ENCODE data around the gene ZNF362. TPM values are rescaled to one million over a fixed set of nuclear protein-coding genes. Genes with fewer than 3 reads are reported as not detected.

ZNF362 gene
- total RNA-seq, 1 donor: 13.4 TPM

DNA sequence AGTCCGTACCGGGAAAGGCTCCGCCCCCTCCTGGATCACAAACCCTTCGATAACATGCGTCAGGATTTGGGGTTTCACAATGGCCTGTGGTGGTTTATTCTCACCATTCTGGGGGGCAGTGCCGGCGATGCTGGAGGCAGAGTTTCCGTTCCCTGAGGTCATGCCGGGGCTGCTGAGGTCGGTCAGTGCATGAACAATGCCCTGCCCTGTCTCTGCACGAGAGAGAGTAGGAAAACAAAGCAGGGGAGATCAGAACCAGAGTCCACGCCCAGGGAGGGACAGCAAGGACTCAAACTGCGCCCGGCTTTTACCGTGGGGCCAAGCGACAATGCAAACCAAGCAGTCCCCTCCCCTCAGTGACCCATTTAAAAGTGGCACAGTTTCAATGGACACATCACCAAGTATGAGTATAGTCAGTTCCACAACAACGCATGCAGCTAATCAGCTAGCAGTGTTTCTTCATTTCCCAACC is 77.8 kb downstream of the ZNF362 start:
- Histone ChIP-seq H3K4me2 (ENCODE audit: insufficient read depth, low read length) (peak overlapping the region; percentile 37), H3K79me2 (ENCODE audit: insufficient read depth, low read length) (peaks cover 99% of the 10 kb centered on the region), H3K4me1 (ENCODE audit: insufficient read depth, low read length) (peaks cover 76% of the 10 kb centered on the region), H3K27ac (ENCODE audit: low read depth, low read length) (peak overlapping the region; percentile 89), H2AFZ (ENCODE audit: low read length) (no peak overlapping the region), H3K27me3 (ENCODE audit: insufficient read depth, low read length) (no peaks in the 10 kb centered on the region), H3K36me3 (ENCODE audit: insufficient read depth, low read length) (peaks cover 62% of the 10 kb centered on the region), H3K9me3 (ENCODE audit: low read depth, low read length) (no peaks in the 10 kb centered on the region), H3K4me3 (ENCODE audit: insufficient read depth, low read length) (no peak overlapping the region), H4K20me1 (ENCODE audit: insufficient read depth, low read length) (peaks cover 62% of the 10 kb centered on the region)
- DNase-seq (ENCODE audit: insufficient read length, low spot score, missing footprints): peak; percentile 41
- TF ChIP-seq, protein P1, sequence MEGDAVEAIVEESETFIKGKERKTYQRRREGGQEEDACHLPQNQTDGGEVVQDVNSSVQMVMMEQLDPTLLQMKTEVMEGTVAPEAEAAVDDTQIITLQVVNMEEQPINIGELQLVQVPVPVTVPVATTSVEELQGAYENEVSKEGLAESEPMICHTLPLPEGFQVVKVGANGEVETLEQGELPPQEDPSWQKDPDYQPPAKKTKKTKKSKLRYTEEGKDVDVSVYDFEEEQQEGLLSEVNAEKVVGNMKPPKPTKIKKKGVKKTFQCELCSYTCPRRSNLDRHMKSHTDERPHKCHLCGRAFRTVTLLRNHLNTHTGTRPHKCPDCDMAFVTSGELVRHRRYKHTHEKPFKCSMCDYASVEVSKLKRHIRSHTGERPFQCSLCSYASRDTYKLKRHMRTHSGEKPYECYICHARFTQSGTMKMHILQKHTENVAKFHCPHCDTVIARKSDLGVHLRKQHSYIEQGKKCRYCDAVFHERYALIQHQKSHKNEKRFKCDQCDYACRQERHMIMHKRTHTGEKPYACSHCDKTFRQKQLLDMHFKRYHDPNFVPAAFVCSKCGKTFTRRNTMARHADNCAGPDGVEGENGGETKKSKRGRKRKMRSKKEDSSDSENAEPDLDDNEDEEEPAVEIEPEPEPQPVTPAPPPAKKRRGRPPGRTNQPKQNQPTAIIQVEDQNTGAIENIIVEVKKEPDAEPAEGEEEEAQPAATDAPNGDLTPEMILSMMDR (IDR thresholded peaks at IDR 0.05; ENCODE audit: extremely low read depth, low read depth, low read length): no peak

DNA sequence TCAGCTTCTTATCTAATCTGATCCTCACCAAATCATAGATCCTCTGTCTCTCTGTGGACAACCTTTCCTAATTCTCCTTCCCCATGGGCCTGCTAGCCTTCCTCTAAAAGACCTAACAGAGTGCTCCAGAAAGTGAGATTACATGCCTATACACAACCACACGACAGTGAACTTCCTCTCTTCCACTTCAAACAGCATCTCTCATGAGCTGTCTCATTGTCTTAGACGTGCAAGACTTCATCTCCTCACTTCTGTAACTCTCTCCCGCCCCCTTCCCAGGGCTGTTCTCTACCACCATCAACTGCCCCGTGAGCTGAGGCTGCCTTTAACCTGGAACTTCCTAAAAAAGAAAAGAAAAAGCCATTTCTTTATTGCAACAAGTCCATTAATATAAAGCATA is 78.7 kb downstream of the ZNF362 start:
- peaks cover 64% of the 10 kb centered on the region for H4K20me1 ChIP-seq (ENCODE audit: insufficient read depth, low read length)
- H2AFZ ChIP-seq (ENCODE audit: low read length): no peak overlapping the region
- peaks cover 53% of the 10 kb centered on the region for H3K36me3 ChIP-seq (ENCODE audit: insufficient read depth, low read length)

DNA sequence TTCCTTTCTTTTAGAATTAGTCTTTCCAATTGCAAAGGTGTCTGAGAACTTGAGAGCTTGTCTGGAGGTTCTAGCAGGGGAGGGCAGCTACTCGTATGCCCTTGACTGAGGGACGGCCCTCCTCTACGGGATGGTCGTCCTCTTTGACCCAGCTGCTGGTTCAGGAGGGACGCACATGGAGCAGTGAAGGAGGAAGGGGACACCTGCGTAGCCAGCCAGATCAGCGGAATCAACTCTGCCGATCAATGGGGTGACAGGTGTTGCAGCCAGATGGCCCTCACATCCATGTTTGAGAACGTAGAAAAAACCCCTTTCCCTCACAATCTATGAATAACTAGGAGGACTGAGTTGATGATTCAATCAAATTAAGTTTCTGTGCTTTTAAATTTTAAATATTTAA is 80.3 kb downstream of the ZNF362 start:
- Histone ChIP-seq H3K27ac (ENCODE audit: low read depth, low read length) (peak overlapping the region; percentile 96), H3K36me3 (ENCODE audit: insufficient read depth, low read length) (peaks cover 48% of the 10 kb centered on the region)

More for the DNA sequence above, 78.7 kb downstream of the ZNF362 start:
- TF ChIP-seq, protein P1 (IDR thresholded peaks at IDR 0.05; ENCODE audit: extremely low read depth, low read depth, low read length): no peak
- H3K4me2 ChIP-seq (ENCODE audit: insufficient read depth, low read length): peak overlapping the region; percentile 21
- peaks cover 100% of the 10 kb centered on the region for H3K79me2 ChIP-seq (ENCODE audit: insufficient read depth, low read length)
- no peak overlapping the region for H3K4me3 ChIP-seq (ENCODE audit: insufficient read depth, low read length)
- no peaks in the 10 kb centered on the region for H3K9me3 ChIP-seq (ENCODE audit: low read depth, low read length)
- no peak for DNase-seq (ENCODE audit: insufficient read length, low spot score, missing footprints)
- H3K4me1 ChIP-seq (ENCODE audit: insufficient read depth, low read length): peaks cover 85% of the 10 kb centered on the region
- peak overlapping the region; percentile 89 for H3K27ac ChIP-seq (ENCODE audit: low read depth, low read length)
- no peaks in the 10 kb centered on the region for H3K27me3 ChIP-seq (ENCODE audit: insufficient read depth, low read length)

DNA sequence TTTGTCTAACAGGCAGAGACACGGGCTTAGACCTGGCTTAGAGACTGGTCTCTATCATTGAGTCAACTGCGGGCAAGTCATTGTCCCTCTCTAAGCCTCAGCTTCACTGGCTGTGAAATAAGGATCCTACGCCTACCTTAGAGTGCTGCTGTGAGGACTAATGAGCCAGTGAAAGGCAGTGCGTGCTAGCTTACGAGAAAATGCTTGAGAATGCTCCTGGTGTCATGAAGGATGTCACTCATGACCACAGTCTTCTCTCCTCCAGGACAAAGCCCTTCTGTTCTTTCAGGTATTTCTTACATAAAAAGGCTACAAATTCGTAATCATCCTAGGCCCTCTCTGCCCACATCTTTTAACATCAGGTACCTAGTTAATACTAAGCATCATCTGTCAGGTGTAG is 81.1 kb downstream of the ZNF362 start:
- Histone ChIP-seq H3K9me3 (ENCODE audit: low read depth, low read length) (no peaks in the 10 kb centered on the region), H3K79me2 (ENCODE audit: insufficient read depth, low read length) (peaks cover 100% of the 10 kb centered on the region), H3K4me2 (ENCODE audit: insufficient read depth, low read length) (no peak overlapping the region), H3K27ac (ENCODE audit: low read depth, low read length) (peak overlapping the region; percentile 96), H3K4me3 (ENCODE audit: insufficient read depth, low read length) (no peak overlapping the region), H3K4me1 (ENCODE audit: insufficient read depth, low read length) (peaks cover 95% of the 10 kb centered on the region), H3K36me3 (ENCODE audit: insufficient read depth, low read length) (peaks cover 45% of the 10 kb centered on the region), H2AFZ (ENCODE audit: low read length) (no peak overlapping the region), H3K27me3 (ENCODE audit: insufficient read depth, low read length) (no peaks in the 10 kb centered on the region), H4K20me1 (ENCODE audit: insufficient read depth, low read length) (peaks cover 74% of the 10 kb centered on the region)
- DNase-seq (ENCODE audit: insufficient read length, low spot score, missing footprints): no peak
- TF ChIP-seq, protein P1 (IDR thresholded peaks at IDR 0.05; ENCODE audit: extremely low read depth, low read depth, low read length): no peak

More for the DNA sequence above, 80.3 kb downstream of the ZNF362 start:
- Histone ChIP-seq H3K4me3 (ENCODE audit: insufficient read depth, low read length) (no peak overlapping the region), H4K20me1 (ENCODE audit: insufficient read depth, low read length) (peaks cover 74% of the 10 kb centered on the region), H3K4me2 (ENCODE audit: insufficient read depth, low read length) (no peak overlapping the region), H3K79me2 (ENCODE audit: insufficient read depth, low read length) (peaks cover 100% of the 10 kb centered on the region), H3K4me1 (ENCODE audit: insufficient read depth, low read length) (peaks cover 95% of the 10 kb centered on the region), H2AFZ (ENCODE audit: low read length) (no peak overlapping the region), H3K27me3 (ENCODE audit: insufficient read depth, low read length) (no peaks in the 10 kb centered on the region), H3K9me3 (ENCODE audit: low read depth, low read length) (no peaks in the 10 kb centered on the region)
- TF ChIP-seq, protein P1 (IDR thresholded peaks at IDR 0.05; ENCODE audit: extremely low read depth, low read depth, low read length): no peak
- no peak for DNase-seq (ENCODE audit: insufficient read length, low spot score, missing footprints)

All from osteoblast (primary cell).